Gastrocnemius medialis (tissue), 4 donors: ENCODE data around the gene RSPH1.

Experiments used
- POLR2A ChIP-seq, 2 donors: fragments of 450-650 bp; IDR thresholded peaks; one replicate each; pipeline ENCODE4 v1.6.1; 2017; ENCODE audit warnings: antibody characterized with exemption in 2 of 2, mild to moderate bottlenecking in 2 of 2, moderate library complexity in 2 of 2
- TF ChIP-seq, protein P1 (sequence below), 5 experiments: fragments of 450-650 bp in 3 of 5; fragments of 200-600 bp in 2 of 5; sonication (generic) in 2 of 5; IDR thresholded peaks in 4 of 5; conservative IDR thresholded peaks in 1 of 5; 1 replicate in 4 of 5; 2 replicates in 1 of 5; pipeline ENCODE4 v1.5.1; 2016 to 2019; ENCODE audit warnings: antibody characterized with exemption in 5 of 5, mild to moderate bottlenecking in 3 of 5, moderate library complexity in 3 of 5

DNA sequence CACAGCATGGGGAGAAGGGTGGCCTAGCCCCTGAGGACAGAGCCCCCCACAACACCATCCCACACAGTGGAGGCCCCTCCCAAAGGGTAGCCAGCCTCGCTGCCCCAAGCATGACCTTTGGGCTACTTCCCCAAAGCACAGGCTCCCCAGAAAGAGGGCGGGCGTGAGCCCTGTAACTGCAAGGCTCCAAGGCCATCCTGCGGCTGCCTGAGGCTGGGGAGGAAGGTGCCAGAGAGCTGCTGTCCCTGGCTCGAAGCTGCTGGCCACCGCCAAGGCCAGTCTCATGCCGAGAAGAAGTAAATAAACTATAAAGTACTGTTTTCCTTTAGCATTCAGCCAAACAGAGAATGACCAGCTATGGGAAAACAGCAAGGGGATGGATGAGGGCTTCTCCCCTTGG is 64.8 kb downstream of the RSPH1 start:
- TF ChIP-seq, protein P1, sequence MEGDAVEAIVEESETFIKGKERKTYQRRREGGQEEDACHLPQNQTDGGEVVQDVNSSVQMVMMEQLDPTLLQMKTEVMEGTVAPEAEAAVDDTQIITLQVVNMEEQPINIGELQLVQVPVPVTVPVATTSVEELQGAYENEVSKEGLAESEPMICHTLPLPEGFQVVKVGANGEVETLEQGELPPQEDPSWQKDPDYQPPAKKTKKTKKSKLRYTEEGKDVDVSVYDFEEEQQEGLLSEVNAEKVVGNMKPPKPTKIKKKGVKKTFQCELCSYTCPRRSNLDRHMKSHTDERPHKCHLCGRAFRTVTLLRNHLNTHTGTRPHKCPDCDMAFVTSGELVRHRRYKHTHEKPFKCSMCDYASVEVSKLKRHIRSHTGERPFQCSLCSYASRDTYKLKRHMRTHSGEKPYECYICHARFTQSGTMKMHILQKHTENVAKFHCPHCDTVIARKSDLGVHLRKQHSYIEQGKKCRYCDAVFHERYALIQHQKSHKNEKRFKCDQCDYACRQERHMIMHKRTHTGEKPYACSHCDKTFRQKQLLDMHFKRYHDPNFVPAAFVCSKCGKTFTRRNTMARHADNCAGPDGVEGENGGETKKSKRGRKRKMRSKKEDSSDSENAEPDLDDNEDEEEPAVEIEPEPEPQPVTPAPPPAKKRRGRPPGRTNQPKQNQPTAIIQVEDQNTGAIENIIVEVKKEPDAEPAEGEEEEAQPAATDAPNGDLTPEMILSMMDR (IDR thresholded peaks at IDR 0.05 in 4 of 5, conservative IDR thresholded peaks at IDR 0.05 in 1 of 5), result no peak
- TF ChIP-seq POLR2A (IDR thresholded peaks at IDR 0.05), result no peak
